HepG2 (cell line): Measurements from ENCODE around the gene SLC19A1. TPM values are rescaled to one million over a fixed set of nuclear protein-coding genes. Genes with fewer than 3 reads are reported as not detected.

Experiments used
- ATM ChIP-seq: fragments of 450-650 bp; IDR thresholded peaks from 2 replicates; pipeline ENCODE4 v1.7.1; 2017; ENCODE audit warnings: mild to moderate bottlenecking, borderline replicate concordance
- DNMT3B ChIP-seq: conservative IDR thresholded peaks from 2 replicates; pipeline ENCODE4 v1.6.1; 2016; ENCODE audit warnings: missing biosample characterization, control low read depth
- ELF4 ChIP-seq: sonication (generic); formaldehyde crosslinking; IDR thresholded peaks from 2 replicates; pipeline ENCODE4 v1.5.0; 2020; ENCODE audit warnings: missing genetic modification reagents, mild to moderate bottlenecking, moderate library complexity, borderline replicate concordance
- HIC2 ChIP-seq: sonication (generic); formaldehyde crosslinking; IDR thresholded peaks from 2 replicates; pipeline ENCODE4 v1.9.0; 2022; ENCODE audit warnings: low read depth, missing genetic modification reagents
- HMG20A ChIP-seq: IDR thresholded peaks from 2 replicates; pipeline ENCODE4 v1.6.1; 2016; ENCODE audit warnings: borderline replicate concordance
- HNRNPK ChIP-seq: fragments of 200-400 bp; formaldehyde crosslinking; IDR thresholded peaks from 2 replicates; pipeline ENCODE4 v1.6.1; 2018; ENCODE audit warnings: low read length, low read depth, moderate library complexity, mild to moderate bottlenecking; ENCODE audit not compliant: poor library complexity, severe bottlenecking
- HOXD1 ChIP-seq: sonication (generic); formaldehyde crosslinking; IDR thresholded peaks from 2 replicates; pipeline ENCODE4 v1.5.0; 2020; ENCODE audit warnings: missing genetic modification reagents
- MED8 ChIP-seq: sonication (generic); formaldehyde crosslinking; IDR thresholded peaks from 2 replicates; pipeline ENCODE4 v1.8.1; 2023; ENCODE audit warnings: mild to moderate bottlenecking, missing genetic modification reagents; ENCODE audit not compliant: insufficient replicate concordance
- MEF2D ChIP-seq: sonication (generic); formaldehyde crosslinking; IDR thresholded peaks from 2 replicates; pipeline ENCODE4 v1.5.1; 2020; ENCODE audit warnings: mild to moderate bottlenecking, missing genetic modification reagents
- POLR2AphosphoS2 ChIP-seq: IDR thresholded peaks from 2 replicates; pipeline ENCODE4 v1.6.1; 2011; ENCODE audit warnings: low read depth, low read length, improper control_type of control experiment
- POLR2G ChIP-seq: fragments of 200-400 bp; formaldehyde crosslinking; IDR thresholded peaks from 2 replicates; pipeline ENCODE4 v1.6.1; 2018; ENCODE audit warnings: mild to moderate bottlenecking, low read depth, low read length, moderate library complexity
- RXRB ChIP-seq: IDR thresholded peaks from 2 replicates; pipeline ENCODE4 v1.6.1; 2016; ENCODE audit warnings: borderline replicate concordance, missing genetic modification reagents, missing compliant biosample characterization
- SP5 ChIP-seq: IDR thresholded peaks from 2 replicates; pipeline ENCODE4 v1.6.1; 2016; ENCODE audit warnings: low read depth, borderline replicate concordance
- TSC22D2 ChIP-seq: sonication (generic); formaldehyde crosslinking; IDR thresholded peaks from 2 replicates; pipeline ENCODE4 v1.5.1; 2020; ENCODE audit warnings: missing genetic modification reagents, mild to moderate bottlenecking, borderline replicate concordance
- ZBTB44 ChIP-seq: sonication (generic); formaldehyde crosslinking; IDR thresholded peaks from 2 replicates; pipeline ENCODE4 v1.4.0; 2020; ENCODE audit warnings: missing genetic modification reagents
- ZBTB49 ChIP-seq: sonication (generic); formaldehyde crosslinking; IDR thresholded peaks from 2 replicates; pipeline ENCODE4 v1.4.0; 2020; ENCODE audit warnings: missing genetic modification reagents, borderline replicate concordance
- ZNF296 ChIP-seq: sonication (generic); formaldehyde crosslinking; conservative IDR thresholded peaks from 2 replicates; pipeline ENCODE4 v1.5.0; 2020; ENCODE audit warnings: mild to moderate bottlenecking, missing genetic modification reagents
- ZNF44 ChIP-seq: sonication (generic); formaldehyde crosslinking; IDR thresholded peaks from 2 replicates; pipeline ENCODE4 v1.5.1; 2020; ENCODE audit warnings: mild to moderate bottlenecking, missing genetic modification reagents
- ZNF446 ChIP-seq: sonication (generic); formaldehyde crosslinking; IDR thresholded peaks from 2 replicates; pipeline ENCODE4 v1.5.0; 2020; ENCODE audit warnings: mild to moderate bottlenecking, missing genetic modification reagents
- ZNF574 ChIP-seq: sonication (generic); formaldehyde crosslinking; IDR thresholded peaks from 2 replicates; pipeline ENCODE4 v1.4.0; 2020; ENCODE audit warnings: missing genetic modification reagents
- ZNF850 ChIP-seq: sonication (generic); formaldehyde crosslinking; conservative IDR thresholded peaks from 2 replicates; pipeline ENCODE4 v1.9.0; 2021; ENCODE audit warnings: mild to moderate bottlenecking, missing genetic modification reagents
- polyA plus RNA-seq, 8 experiments: library from polyadenylated mRNA; depleted of rRNA in 3 of 8; stranded (reverse) in 7 of 8; unstranded in 1 of 8; fragments of >200 nt; fragmentation: Illumina TruSeq in 4 of 8; extraction: Trizol in 4 of 8; gene quantifications; 2 replicates each; pipeline versions ENCODE4 v1.2.1 to v1.2.3, GENCODE V29; 2011 to 2016; ENCODE audit warnings: low read depth in 4 of 8, missing spikeins in 1 of 8, mixed read lengths in 1 of 8; ENCODE audit not compliant: insufficient read depth in 1 of 8
- total RNA-seq, 5 experiments: library from RNA; depleted of rRNA; stranded (reverse); fragments of >200 nt; fragmentation: Illumina TruSeq; extraction: Trizol; gene quantifications; 2 replicates each; pipeline ENCODE4 v1.2.3, GENCODE V29; 2016; ENCODE audit warnings: low read depth in 1 of 5

SLC19A1 gene
- total and polyA plus RNA-seq, 2 of the 13 experiments (the other 11 are each of a cell fraction or from before 2014, with no cell fraction given): 21.8 to 23.0 TPM

- TF ChIP-seq POLR2G: no peak
- TF ChIP-seq DNMT3B: no peak
- TF ChIP-seq ZNF446 (CRISPR knock-in tag): no peak
- TF ChIP-seq ZNF44: no peak
- no peak for TF ChIP-seq ZNF850 (CRISPR knock-in tag)
- no peak for TF ChIP-seq HNRNPK
- TF ChIP-seq HOXD1 (CRISPR knock-in tag): no peak
- peak; percentile 52; the same call in 1 of the 2 replicates for TF ChIP-seq SP5 (CRISPR knock-in tag)
- TF ChIP-seq HIC2 (CRISPR knock-in tag): peak; percentile 68; the same call in 1 of the 2 replicates
- TF ChIP-seq TSC22D2 (CRISPR knock-in tag): no peak
- peak; percentile 90 for TF ChIP-seq RXRB (CRISPR knock-in tag)
- no peak for TF ChIP-seq MED8 (CRISPR knock-in tag)
- TF ChIP-seq ATM: no peak
- TF ChIP-seq ZNF296 (CRISPR knock-in tag): peak; percentile 94
- no peak for TF ChIP-seq MEF2D (CRISPR knock-in tag)
- peak; percentile 60; the same call in 1 of the 2 replicates for TF ChIP-seq ZNF574 (CRISPR knock-in tag)
- TF ChIP-seq HMG20A (CRISPR knock-in tag): no peak
- no peak for TF ChIP-seq ELF4 (CRISPR knock-in tag)
- no peak for TF ChIP-seq ZBTB44
- no peak for TF ChIP-seq POLR2AphosphoS2
- TF ChIP-seq ZBTB49: no peak
These were observed 69.5 kb downstream of the SLC19A1 start (continued) for GRCh38 chr21:45472445-45473365.
